ENCODE data around the gene FRMD4A. TPM values are rescaled to one million over a fixed set of nuclear protein-coding genes. Genes with fewer than 3 reads are reported as not detected.

Gene FRMD4A
- total RNA-seq, 2 donors from 2014 or later = 22.3 to 22.4 TPM

DNA sequence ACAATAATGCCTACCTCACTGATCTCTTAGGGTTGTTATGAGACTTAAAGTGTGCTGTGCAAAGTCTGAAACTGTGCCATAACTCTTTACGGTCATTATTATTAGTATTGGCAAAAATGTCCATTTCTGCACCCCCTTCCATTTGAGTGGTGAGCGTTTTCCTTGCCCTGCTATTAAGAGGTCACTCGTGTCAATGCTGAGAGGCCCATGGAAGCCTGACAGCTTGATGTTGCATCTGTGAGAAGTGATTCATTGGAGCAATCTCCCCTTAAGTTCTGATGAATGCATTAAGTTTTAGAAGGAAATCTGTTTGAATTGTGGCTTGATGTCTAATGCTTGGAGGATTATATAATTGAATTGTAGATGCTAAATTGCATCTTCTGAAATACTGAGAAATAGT, 253.3 kb downstream of the FRMD4A start:
- H3K4me3 Mint-ChIP-seq = no peak overlapping the region
- Histone ChIP-seq H3K4me3 (ENCODE audit: low read length) (no peak overlapping the region), H3K4me1 (ENCODE audit: control insufficient read depth, insufficient read depth, low read length) (no peaks in the 10 kb centered on the region), H3K9me3 (ENCODE audit: control insufficient read depth, low read length) (no peaks in the 10 kb centered on the region), H3K27me3 (ENCODE audit: control insufficient read depth, insufficient read depth, low read length, poor library complexity, severe bottlenecking) (no peaks in the 10 kb centered on the region), H3K27ac (ENCODE audit: low read depth, low read length) (no peak overlapping the region), H3K36me3 (ENCODE audit: control insufficient read depth, insufficient read depth, low read length) (no peaks in the 10 kb centered on the region), H3K9ac (ENCODE audit: extremely low read depth, low read length, poor library complexity, severe bottlenecking) (no peak overlapping the region)
- H3K9me3 Mint-ChIP-seq = peaks cover 14% of the 10 kb centered on the region
- TF ChIP-seq, protein P1, sequence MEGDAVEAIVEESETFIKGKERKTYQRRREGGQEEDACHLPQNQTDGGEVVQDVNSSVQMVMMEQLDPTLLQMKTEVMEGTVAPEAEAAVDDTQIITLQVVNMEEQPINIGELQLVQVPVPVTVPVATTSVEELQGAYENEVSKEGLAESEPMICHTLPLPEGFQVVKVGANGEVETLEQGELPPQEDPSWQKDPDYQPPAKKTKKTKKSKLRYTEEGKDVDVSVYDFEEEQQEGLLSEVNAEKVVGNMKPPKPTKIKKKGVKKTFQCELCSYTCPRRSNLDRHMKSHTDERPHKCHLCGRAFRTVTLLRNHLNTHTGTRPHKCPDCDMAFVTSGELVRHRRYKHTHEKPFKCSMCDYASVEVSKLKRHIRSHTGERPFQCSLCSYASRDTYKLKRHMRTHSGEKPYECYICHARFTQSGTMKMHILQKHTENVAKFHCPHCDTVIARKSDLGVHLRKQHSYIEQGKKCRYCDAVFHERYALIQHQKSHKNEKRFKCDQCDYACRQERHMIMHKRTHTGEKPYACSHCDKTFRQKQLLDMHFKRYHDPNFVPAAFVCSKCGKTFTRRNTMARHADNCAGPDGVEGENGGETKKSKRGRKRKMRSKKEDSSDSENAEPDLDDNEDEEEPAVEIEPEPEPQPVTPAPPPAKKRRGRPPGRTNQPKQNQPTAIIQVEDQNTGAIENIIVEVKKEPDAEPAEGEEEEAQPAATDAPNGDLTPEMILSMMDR (conservative IDR thresholded peaks at IDR 0.05) = no peak
- peaks cover 6% of the 10 kb centered on the region for H3K4me1 Mint-ChIP-seq
- no peaks in the 10 kb centered on the region for H3K36me3 Mint-ChIP-seq (ENCODE audit: low read depth)
- 76 to 81% methylated on average over 3 of the region's 3 CpGs for WGBS, 2 experiments (ENCODE audit: insufficient coverage in 1 of 2, insufficient read length in 1 of 2)
- peaks cover 6% of the 10 kb centered on the region for H3K27me3 Mint-ChIP-seq (ENCODE audit: insufficient read depth)
- no peak for DNase-seq
- no peak overlapping the region for H3K27ac Mint-ChIP-seq

DNA sequence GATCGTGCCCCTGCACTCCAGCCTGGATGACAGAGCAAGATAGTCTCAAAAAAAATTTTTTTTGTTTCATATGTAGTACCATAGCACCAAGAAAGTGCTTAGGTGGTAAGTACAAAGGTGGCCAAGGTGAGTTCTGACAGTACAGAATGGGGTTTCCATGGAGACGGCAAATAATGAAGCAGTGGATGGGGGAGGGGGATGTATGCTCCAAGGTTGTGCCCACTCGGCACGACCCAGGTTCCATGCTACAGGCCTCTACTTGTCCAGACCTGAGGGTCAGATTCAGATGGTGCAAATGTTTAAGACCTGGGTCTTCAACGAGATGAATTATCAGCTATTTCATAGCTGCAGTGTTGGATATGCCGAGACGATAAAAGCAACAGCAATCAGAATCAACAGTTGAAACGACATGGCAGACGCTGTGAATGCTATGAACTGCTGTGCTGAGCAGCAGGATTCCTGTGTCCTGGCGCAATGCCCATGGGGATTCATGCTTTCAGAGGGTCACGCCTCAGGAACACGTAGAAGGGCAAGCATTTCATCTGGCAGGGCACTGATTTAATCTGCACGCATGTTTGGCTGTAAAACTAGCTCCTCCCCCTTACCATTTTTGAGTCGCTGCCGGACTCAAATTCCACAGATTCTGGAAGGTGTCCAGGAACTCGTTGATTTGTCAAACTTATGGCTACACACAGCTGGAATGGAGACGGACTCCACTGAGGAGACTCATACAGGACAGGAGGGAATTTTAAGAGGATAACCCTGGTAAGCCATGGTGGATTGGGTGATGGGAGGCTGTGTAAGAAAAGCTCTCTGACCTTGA, 256.5 kb downstream of the FRMD4A start:
- no peak overlapping the region for H3K27ac ChIP-seq (ENCODE audit: low read depth, low read length)
- Mint-ChIP-seq H3K27me3 (ENCODE audit: insufficient read depth) (peaks cover 4% of the 10 kb centered on the region), H3K36me3 (ENCODE audit: low read depth) (no peaks in the 10 kb centered on the region), H3K27ac (no peak overlapping the region), H3K4me1 (peaks cover 11% of the 10 kb centered on the region), H3K9me3 (peaks cover 12% of the 10 kb centered on the region), H3K4me3 (no peak overlapping the region)
- TF ChIP-seq, protein P1 (conservative IDR thresholded peaks at IDR 0.05) = no peak
- WGBS, 2 experiments (ENCODE audit: insufficient coverage in 1 of 2, insufficient read length in 1 of 2) = 89 to 93% methylated on average over 16 to 17 of the region's 17 CpGs
- no peak overlapping the region for H3K9ac ChIP-seq (ENCODE audit: extremely low read depth, low read length, poor library complexity, severe bottlenecking)
- H3K27me3 ChIP-seq (ENCODE audit: control insufficient read depth, insufficient read depth, low read length, poor library complexity, severe bottlenecking) = no peaks in the 10 kb centered on the region
- H3K9me3 ChIP-seq (ENCODE audit: control insufficient read depth, low read length) = no peaks in the 10 kb centered on the region
- no peaks in the 10 kb centered on the region for H3K36me3 ChIP-seq (ENCODE audit: control insufficient read depth, insufficient read depth, low read length)
- no peaks in the 10 kb centered on the region for H3K4me1 ChIP-seq (ENCODE audit: control insufficient read depth, insufficient read depth, low read length)
- H3K4me3 ChIP-seq (ENCODE audit: low read length) = no peak overlapping the region
- DNase-seq = no peak

- TF ChIP-seq, protein P1 (conservative IDR thresholded peaks at IDR 0.05) = no peak
- Mint-ChIP-seq H3K27ac (no peak overlapping the region), H3K4me1 (peaks cover 11% of the 10 kb centered on the region), H3K36me3 (ENCODE audit: low read depth) (no peaks in the 10 kb centered on the region), H3K27me3 (ENCODE audit: insufficient read depth) (no peaks in the 10 kb centered on the region), H3K9me3 (no peaks in the 10 kb centered on the region), H3K4me3 (no peak overlapping the region)
- Histone ChIP-seq H3K36me3 (ENCODE audit: control insufficient read depth, insufficient read depth, low read length) (no peaks in the 10 kb centered on the region), H3K27me3 (ENCODE audit: control insufficient read depth, insufficient read depth, low read length, poor library complexity, severe bottlenecking) (no peaks in the 10 kb centered on the region), H3K9ac (ENCODE audit: extremely low read depth, low read length, poor library complexity, severe bottlenecking) (no peak overlapping the region), H3K4me1 (ENCODE audit: control insufficient read depth, insufficient read depth, low read length) (no peaks in the 10 kb centered on the region), H3K27ac (ENCODE audit: low read depth, low read length) (no peak overlapping the region), H3K9me3 (ENCODE audit: control insufficient read depth, low read length) (no peaks in the 10 kb centered on the region), H3K4me3 (ENCODE audit: low read length) (no peak overlapping the region)
- DNase-seq = no peak
- WGBS, 2 experiments (ENCODE audit: insufficient coverage in 1 of 2, insufficient read length in 1 of 2) = 96% methylated on average over 2 of the region's 3 CpGs; no CpG with 5 or more reads in 1 of the 2 experiments
Measured at GRCh38 chr10:14072541-14072940, 258.2 kb downstream of the FRMD4A start.

Data from endodermal cell (in vitro differentiated cells).